NT2/D1 (cell line): ENCODE results near the gene AXIN1.

Experiments used
- YY1 ChIP-seq: IDR thresholded peaks from 2 replicates; pipeline ENCODE4 v1.6.1; 2011; ENCODE audit not compliant: insufficient read length, insufficient read depth
- ZNF274 ChIP-seq: IDR thresholded peaks from 2 replicates; pipeline ENCODE4 v1.6.1; 2011; ENCODE audit warnings: mild to moderate bottlenecking, low read depth, low read length

GRCh38 chr16:364595-365491 is 12.3 kb upstream of the AXIN1 start:
- TF ChIP-seq ZNF274, result no peak
- TF ChIP-seq YY1, result no peak
